ENCODE results near the gene GPR183. TPM values are rescaled to one million over a fixed set of nuclear protein-coding genes. Genes with fewer than 3 reads are reported as not detected.

GPR183 gene
- total RNA-seq, 1 experiment from 2014 or later, result not detected

- no peak for DNase-seq (ENCODE audit: unreplicated experiment)
- H3K4me1 Mint-ChIP-seq (ENCODE audit: insufficient read depth, unreplicated experiment), result peaks cover 6% of the 10 kb centered on the region
- intact Hi-C loops (cut with micrococcal nuclease), result no loop called here
- no peaks in the 10 kb centered on the region for H3K9me3 Mint-ChIP-seq (ENCODE audit: unreplicated experiment)
- H3K36me3 Mint-ChIP-seq (ENCODE audit: insufficient read depth, unreplicated experiment), result peaks cover 17% of the 10 kb centered on the region
- H3K27me3 Mint-ChIP-seq (ENCODE audit: insufficient read depth, unreplicated experiment), result no peaks in the 10 kb centered on the region
- POLR2A ChIA-PET, result no interaction called here
- H3K4me3 Mint-ChIP-seq (ENCODE audit: unreplicated experiment), result no peak overlapping the region
- BruUV-seq (replicated peaks), result no TSS peak
- H3K27ac Mint-ChIP-seq (ENCODE audit: low read depth, unreplicated experiment), result no peak overlapping the region
- no peak for TF ChIP-seq CTCF (IDR thresholded peaks at IDR 0.05; ENCODE audit: unreplicated experiment)
- CTCF ChIA-PET, result interaction anchor here (1.7 kb wide), 1 partner anchor 132 kb away, joined by 8 read pairs; no protein-coding TSS in a partner anchor
Observed at GRCh38 chr13:99304541-99304940, 2.7 kb downstream of the GPR183 start.

- Mint-ChIP-seq H3K27me3 (ENCODE audit: insufficient read depth, unreplicated experiment) (no peaks in the 10 kb centered on the region), H3K27ac (ENCODE audit: low read depth, unreplicated experiment) (peak overlapping the region; percentile 43), H3K36me3 (ENCODE audit: insufficient read depth, unreplicated experiment) (peaks cover 12% of the 10 kb centered on the region), H3K4me3 (ENCODE audit: unreplicated experiment) (no peak overlapping the region), H3K4me1 (ENCODE audit: insufficient read depth, unreplicated experiment) (peaks cover 6% of the 10 kb centered on the region), H3K9me3 (ENCODE audit: unreplicated experiment) (no peaks in the 10 kb centered on the region)
- ChIA-PET CTCF (interaction anchor here (0.7 to 1.7 kb wide), 3 partner anchors 35 to 135 kb away, joined by 3 to 8 read pairs (median 3); no protein-coding TSS in a partner anchor), POLR2A (no interaction called here)
- no TSS peak for BruUV-seq (replicated peaks)
- no peak for DNase-seq (ENCODE audit: unreplicated experiment)
- no peak for TF ChIP-seq CTCF (IDR thresholded peaks at IDR 0.05; ENCODE audit: unreplicated experiment)
- intact Hi-C loops (cut with micrococcal nuclease), result no loop called here
Observed at GRCh38 chr13:99303863-99304521, 3.2 kb downstream of the GPR183 start.

GRCh38 chr13:99302637-99303505 is 4.3 kb downstream of the GPR183 start:
- intact Hi-C loops (cut with micrococcal nuclease), result no loop called here
- no peak for DNase-seq (ENCODE audit: unreplicated experiment)
- ChIA-PET POLR2A (interaction anchor here (0.5 kb wide), 1 partner anchor 121 kb away, joined by 5 read pairs; no protein-coding TSS in a partner anchor), CTCF (interaction anchor here (0.6 to 1.4 kb wide), 5 partner anchors 34 to 383 kb away, joined by 3 to 8 read pairs (median 3); no protein-coding TSS in a partner anchor)
- Mint-ChIP-seq H3K27ac (ENCODE audit: low read depth, unreplicated experiment) (no peak overlapping the region), H3K4me1 (ENCODE audit: insufficient read depth, unreplicated experiment) (peaks cover 6% of the 10 kb centered on the region), H3K36me3 (ENCODE audit: insufficient read depth, unreplicated experiment) (peaks cover 12% of the 10 kb centered on the region), H3K27me3 (ENCODE audit: insufficient read depth, unreplicated experiment) (no peaks in the 10 kb centered on the region), H3K4me3 (ENCODE audit: unreplicated experiment) (no peak overlapping the region), H3K9me3 (ENCODE audit: unreplicated experiment) (no peaks in the 10 kb centered on the region)
- TF ChIP-seq CTCF (IDR thresholded peaks at IDR 0.05; ENCODE audit: unreplicated experiment), result no peak
- no TSS peak for BruUV-seq (replicated peaks)

Measured in MCF 10A (cell line).